Osteoblast (primary cell): ENCODE data around the gene NAV2. TPM values are rescaled to one million over a fixed set of nuclear protein-coding genes. Genes with fewer than 3 reads are reported as not detected.

ENCODE experiments used
- DNase-seq: peaks from one replicate; pipeline ENCODE4 v3.0.0; 2011; ENCODE audit warnings: low spot score, mixed read lengths; ENCODE audit not compliant: insufficient read length; ENCODE audit errors: missing footprints
- H2AFZ ChIP-seq: 2 replicates; pipeline ENCODE4 v1.6.0; 2011; ENCODE audit warnings: mild to moderate bottlenecking, low read length
- H3K27ac ChIP-seq: 2 replicates; pipeline ENCODE4 v1.5.1; 2011; ENCODE audit warnings: mild to moderate bottlenecking, low read depth, low read length, moderate library complexity
- H3K27me3 ChIP-seq: 2 replicates; pipeline ENCODE4 v1.6.0; 2012; ENCODE audit warnings: mild to moderate bottlenecking, control low read depth, inconsistent platforms, low read length, moderate library complexity; ENCODE audit not compliant: insufficient read depth
- H3K36me3 ChIP-seq: 2 replicates; pipeline ENCODE4 v1.5.1; 2011; ENCODE audit warnings: mild to moderate bottlenecking, low read length, control low read depth, moderate library complexity; ENCODE audit not compliant: insufficient read depth
- H3K4me1 ChIP-seq: 2 replicates; pipeline ENCODE4 v1.5.1; 2011; ENCODE audit warnings: mild to moderate bottlenecking, low read length, control low read depth, moderate library complexity; ENCODE audit not compliant: insufficient read depth
- H3K4me2 ChIP-seq: 2 replicates; pipeline ENCODE4 v1.6.0; 2011; ENCODE audit warnings: mild to moderate bottlenecking, low read length; ENCODE audit not compliant: insufficient read depth
- H3K4me3 ChIP-seq: fragments of 200-600 bp; sonication (generic); 3 replicates; pipeline ENCODE4 v1.5.1; 2012; ENCODE audit warnings: mild to moderate bottlenecking, low read length, inconsistent platforms; ENCODE audit not compliant: insufficient read depth
- H3K79me2 ChIP-seq: 2 replicates; pipeline ENCODE4 v1.6.0; 2012; ENCODE audit warnings: mild to moderate bottlenecking, low read length, control low read depth, inconsistent platforms; ENCODE audit not compliant: insufficient read depth
- H3K9me3 ChIP-seq: 2 replicates; pipeline ENCODE4 v1.5.1; 2011; ENCODE audit warnings: low read depth, low read length, control low read depth
- H4K20me1 ChIP-seq: 2 replicates; pipeline ENCODE4 v1.6.0; 2012; ENCODE audit warnings: mild to moderate bottlenecking, low read length, control low read depth; ENCODE audit not compliant: insufficient read depth
- total RNA-seq: library from RNA; depleted of rRNA; stranded (reverse); fragments of >200 nt; gene quantifications from 2 replicates; pipeline ENCODE4 v1.2.3, GENCODE V29; 2012
- TF ChIP-seq, protein P1 (sequence below): IDR thresholded peaks from 2 replicates; pipeline ENCODE4 v1.5.1; 2011; ENCODE audit warnings: mild to moderate bottlenecking, low read depth, low read length, moderate library complexity; ENCODE audit errors: extremely low read depth

NAV2 gene
- total RNA-seq, 1 donor = 8.7 TPM

DNA sequence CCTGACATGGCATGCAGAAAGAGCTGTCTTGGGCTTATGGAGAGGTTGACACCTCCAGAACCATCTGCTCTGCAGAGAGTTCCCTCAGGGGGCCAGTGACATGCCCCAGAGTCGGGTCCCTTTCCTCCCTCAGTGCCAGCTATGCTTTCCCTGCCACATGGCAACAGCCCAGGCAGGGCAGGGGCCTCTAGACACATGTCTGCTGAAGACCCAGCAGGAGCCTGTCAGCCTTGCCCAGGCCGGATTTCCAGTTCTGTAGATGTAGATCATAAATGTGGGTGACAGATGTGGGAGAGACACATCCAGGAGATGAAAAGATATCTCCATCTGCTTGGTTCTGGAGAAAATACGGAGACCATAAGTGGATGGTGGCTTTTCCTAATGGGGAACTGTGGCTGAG is 25.5 kb downstream of the NAV2 start:
- Histone ChIP-seq H3K27me3 (no peaks in the 10 kb centered on the region), H3K36me3 (no peaks in the 10 kb centered on the region), H4K20me1 (peaks cover 10% of the 10 kb centered on the region), H2AFZ (no peak overlapping the region), H3K79me2 (peaks cover 93% of the 10 kb centered on the region), H3K4me2 (no peak overlapping the region), H3K4me1 (peaks cover 12% of the 10 kb centered on the region), H3K9me3 (no peaks in the 10 kb centered on the region), H3K4me3 (no peak overlapping the region), H3K27ac (no peak overlapping the region)
- DNase-seq = no peak
- TF ChIP-seq, protein P1, sequence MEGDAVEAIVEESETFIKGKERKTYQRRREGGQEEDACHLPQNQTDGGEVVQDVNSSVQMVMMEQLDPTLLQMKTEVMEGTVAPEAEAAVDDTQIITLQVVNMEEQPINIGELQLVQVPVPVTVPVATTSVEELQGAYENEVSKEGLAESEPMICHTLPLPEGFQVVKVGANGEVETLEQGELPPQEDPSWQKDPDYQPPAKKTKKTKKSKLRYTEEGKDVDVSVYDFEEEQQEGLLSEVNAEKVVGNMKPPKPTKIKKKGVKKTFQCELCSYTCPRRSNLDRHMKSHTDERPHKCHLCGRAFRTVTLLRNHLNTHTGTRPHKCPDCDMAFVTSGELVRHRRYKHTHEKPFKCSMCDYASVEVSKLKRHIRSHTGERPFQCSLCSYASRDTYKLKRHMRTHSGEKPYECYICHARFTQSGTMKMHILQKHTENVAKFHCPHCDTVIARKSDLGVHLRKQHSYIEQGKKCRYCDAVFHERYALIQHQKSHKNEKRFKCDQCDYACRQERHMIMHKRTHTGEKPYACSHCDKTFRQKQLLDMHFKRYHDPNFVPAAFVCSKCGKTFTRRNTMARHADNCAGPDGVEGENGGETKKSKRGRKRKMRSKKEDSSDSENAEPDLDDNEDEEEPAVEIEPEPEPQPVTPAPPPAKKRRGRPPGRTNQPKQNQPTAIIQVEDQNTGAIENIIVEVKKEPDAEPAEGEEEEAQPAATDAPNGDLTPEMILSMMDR = no peak

GRCh38 chr11:19739872-19740271 is 27.2 kb downstream of the NAV2 start:
- DNase-seq = no peak
- Histone ChIP-seq H3K9me3 (no peaks in the 10 kb centered on the region), H3K4me3 (no peak overlapping the region), H3K4me1 (peaks cover 11% of the 10 kb centered on the region), H3K27me3 (no peaks in the 10 kb centered on the region), H3K36me3 (peaks cover 4% of the 10 kb centered on the region), H2AFZ (no peak overlapping the region), H3K27ac (no peak overlapping the region), H4K20me1 (peaks cover 22% of the 10 kb centered on the region), H3K79me2 (peaks cover 93% of the 10 kb centered on the region), H3K4me2 (no peak overlapping the region)
- TF ChIP-seq, protein P1 = peak; percentile 32

- TF ChIP-seq, protein P1 = no peak
- no peak overlapping the region for H3K27ac ChIP-seq
- H3K27me3 ChIP-seq = no peaks in the 10 kb centered on the region
- H3K4me3 ChIP-seq = no peak overlapping the region
- peaks cover 6% of the 10 kb centered on the region for H3K36me3 ChIP-seq
- H3K4me1 ChIP-seq = peaks cover 4% of the 10 kb centered on the region
- H3K79me2 ChIP-seq = peaks cover 93% of the 10 kb centered on the region
- H4K20me1 ChIP-seq = peaks cover 22% of the 10 kb centered on the region
- no peak overlapping the region for H3K4me2 ChIP-seq
- DNase-seq = no peak
- H3K9me3 ChIP-seq = no peaks in the 10 kb centered on the region
- no peak overlapping the region for H2AFZ ChIP-seq
Measured at GRCh38 chr11:19740586-19740985, 27.9 kb downstream of the NAV2 start.

- no peaks in the 10 kb centered on the region for H3K4me1 ChIP-seq
- H3K36me3 ChIP-seq = peaks cover 12% of the 10 kb centered on the region
Measured at GRCh38 chr11:19742588-19743292, 30.1 kb downstream of the NAV2 start.

More at GRCh38 chr11:19742588-19743292, 30.1 kb downstream of the NAV2 start:
- Histone ChIP-seq H2AFZ (no peak overlapping the region), H3K27ac (no peak overlapping the region), H4K20me1 (peaks cover 22% of the 10 kb centered on the region), H3K9me3 (no peaks in the 10 kb centered on the region), H3K4me2 (no peak overlapping the region), H3K4me3 (no peak overlapping the region), H3K79me2 (peaks cover 90% of the 10 kb centered on the region), H3K27me3 (no peaks in the 10 kb centered on the region)
- DNase-seq = no peak
- TF ChIP-seq, protein P1 = peak; percentile 87
